ENCODE data around the gene C1orf174. TPM values are rescaled to one million over a fixed set of nuclear protein-coding genes. Genes with fewer than 3 reads are reported as not detected.

The C1orf174 gene
- total RNA-seq, 1 donor from 2014 or later: 36.8 TPM

- TF ChIP-seq, protein P1, sequence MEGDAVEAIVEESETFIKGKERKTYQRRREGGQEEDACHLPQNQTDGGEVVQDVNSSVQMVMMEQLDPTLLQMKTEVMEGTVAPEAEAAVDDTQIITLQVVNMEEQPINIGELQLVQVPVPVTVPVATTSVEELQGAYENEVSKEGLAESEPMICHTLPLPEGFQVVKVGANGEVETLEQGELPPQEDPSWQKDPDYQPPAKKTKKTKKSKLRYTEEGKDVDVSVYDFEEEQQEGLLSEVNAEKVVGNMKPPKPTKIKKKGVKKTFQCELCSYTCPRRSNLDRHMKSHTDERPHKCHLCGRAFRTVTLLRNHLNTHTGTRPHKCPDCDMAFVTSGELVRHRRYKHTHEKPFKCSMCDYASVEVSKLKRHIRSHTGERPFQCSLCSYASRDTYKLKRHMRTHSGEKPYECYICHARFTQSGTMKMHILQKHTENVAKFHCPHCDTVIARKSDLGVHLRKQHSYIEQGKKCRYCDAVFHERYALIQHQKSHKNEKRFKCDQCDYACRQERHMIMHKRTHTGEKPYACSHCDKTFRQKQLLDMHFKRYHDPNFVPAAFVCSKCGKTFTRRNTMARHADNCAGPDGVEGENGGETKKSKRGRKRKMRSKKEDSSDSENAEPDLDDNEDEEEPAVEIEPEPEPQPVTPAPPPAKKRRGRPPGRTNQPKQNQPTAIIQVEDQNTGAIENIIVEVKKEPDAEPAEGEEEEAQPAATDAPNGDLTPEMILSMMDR (conservative IDR thresholded peaks at IDR 0.05): no peak
- Mint-ChIP-seq H3K36me3 (ENCODE audit: low read depth) (peaks cover 4% of the 10 kb centered on the region), H3K27ac (ENCODE audit: unreplicated experiment) (peak overlapping the region; percentile 90), H3K9me3 (no peaks in the 10 kb centered on the region), H3K27me3 (ENCODE audit: low read depth) (no peaks in the 10 kb centered on the region), H3K4me1 (peaks cover 29% of the 10 kb centered on the region), H3K4me3 (peak overlapping the region; percentile 99)
- DNase-seq (ENCODE audit: low read depth, low spot score): no peak
These were observed 898 bp downstream of the C1orf174 start for GRCh38 chr1:3898994-3899753.

DNA sequence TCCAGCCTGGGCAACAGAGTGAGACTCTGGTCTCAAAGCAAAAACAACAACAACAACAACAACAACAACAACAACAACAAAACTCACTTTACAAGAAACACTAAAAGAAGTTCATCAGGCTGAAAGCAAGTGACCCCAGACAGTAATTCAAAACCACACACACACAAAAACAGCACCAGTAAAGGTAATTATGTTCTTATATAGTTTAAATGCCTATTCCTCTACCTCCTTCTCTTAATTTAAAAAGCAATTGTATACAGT is 1.7 kb downstream of the C1orf174 start:
- DNase-seq (ENCODE audit: low read depth, low spot score): no peak
- peaks cover 4% of the 10 kb centered on the region for H3K36me3 Mint-ChIP-seq (ENCODE audit: low read depth)
- H3K4me1 Mint-ChIP-seq: peaks cover 24% of the 10 kb centered on the region
- H3K27ac Mint-ChIP-seq (ENCODE audit: unreplicated experiment): no peak overlapping the region
- H3K27me3 Mint-ChIP-seq (ENCODE audit: low read depth): no peaks in the 10 kb centered on the region
- H3K9me3 Mint-ChIP-seq: no peaks in the 10 kb centered on the region
- H3K4me3 Mint-ChIP-seq: peak overlapping the region; percentile 99
- TF ChIP-seq, protein P1 (conservative IDR thresholded peaks at IDR 0.05): no peak

DNA sequence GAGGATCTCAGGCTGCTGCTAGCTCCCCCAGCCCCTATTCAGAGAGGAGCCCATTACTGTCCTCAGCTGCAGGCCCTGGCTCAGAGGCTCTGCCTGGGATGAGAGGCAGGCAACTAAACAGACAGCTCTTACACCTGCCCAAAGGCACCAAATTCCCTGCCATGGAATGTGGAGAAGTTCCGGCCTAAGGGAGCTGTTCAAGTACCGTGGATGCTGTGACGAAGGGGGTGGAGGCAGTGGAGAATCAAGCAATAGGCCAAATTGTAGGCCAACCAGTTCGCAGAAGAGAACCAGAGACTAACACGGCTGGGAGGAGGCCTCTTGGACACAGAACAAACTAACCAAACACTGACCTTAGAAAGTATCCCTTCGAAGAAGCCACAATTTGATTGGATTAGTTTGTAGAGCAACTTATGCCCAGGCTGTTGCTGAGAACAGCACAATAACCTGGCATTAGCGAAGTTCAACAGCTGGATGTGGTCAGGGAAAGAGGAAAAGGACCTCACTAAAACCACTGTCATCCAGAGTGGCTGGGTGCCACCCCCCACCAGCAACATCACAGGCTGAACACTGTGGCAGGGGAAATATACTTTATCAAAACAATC is 3.6 kb downstream of the C1orf174 start:
- Mint-ChIP-seq H3K27me3 (ENCODE audit: low read depth) (no peaks in the 10 kb centered on the region), H3K4me3 (peak overlapping the region; percentile 66), H3K27ac (ENCODE audit: unreplicated experiment) (no peak overlapping the region), H3K4me1 (peaks cover 24% of the 10 kb centered on the region), H3K36me3 (ENCODE audit: low read depth) (peaks cover 4% of the 10 kb centered on the region), H3K9me3 (no peaks in the 10 kb centered on the region)
- no peak for DNase-seq (ENCODE audit: low read depth, low spot score)
- TF ChIP-seq, protein P1 (conservative IDR thresholded peaks at IDR 0.05): no peak

DNA sequence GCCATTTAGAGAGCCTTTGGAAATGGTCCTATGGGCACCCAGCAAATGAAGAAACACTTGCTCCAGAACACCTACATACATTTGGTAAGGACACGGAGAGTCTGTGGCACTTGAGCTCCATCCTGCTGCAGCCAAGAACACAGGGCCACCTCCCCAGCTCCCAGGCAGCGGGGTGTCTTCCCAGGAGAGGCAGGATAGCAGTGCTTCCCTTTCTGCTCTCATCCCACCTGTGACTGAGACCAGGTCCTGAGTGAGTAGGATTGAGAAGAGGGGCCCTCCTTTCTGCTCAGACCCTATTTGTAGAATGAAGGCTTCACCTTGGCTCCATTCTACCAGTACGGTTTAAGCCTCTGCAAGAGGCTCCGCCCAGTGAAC is 4.1 kb downstream of the C1orf174 start:
- Mint-ChIP-seq H3K4me1 (peaks cover 24% of the 10 kb centered on the region), H3K27me3 (ENCODE audit: low read depth) (no peaks in the 10 kb centered on the region), H3K4me3 (peak overlapping the region; percentile 66), H3K36me3 (ENCODE audit: low read depth) (peaks cover 4% of the 10 kb centered on the region), H3K9me3 (no peaks in the 10 kb centered on the region), H3K27ac (ENCODE audit: unreplicated experiment) (peak overlapping the region; percentile 87)
- TF ChIP-seq, protein P1 (conservative IDR thresholded peaks at IDR 0.05): no peak
- no peak for DNase-seq (ENCODE audit: low read depth, low spot score)

DNA sequence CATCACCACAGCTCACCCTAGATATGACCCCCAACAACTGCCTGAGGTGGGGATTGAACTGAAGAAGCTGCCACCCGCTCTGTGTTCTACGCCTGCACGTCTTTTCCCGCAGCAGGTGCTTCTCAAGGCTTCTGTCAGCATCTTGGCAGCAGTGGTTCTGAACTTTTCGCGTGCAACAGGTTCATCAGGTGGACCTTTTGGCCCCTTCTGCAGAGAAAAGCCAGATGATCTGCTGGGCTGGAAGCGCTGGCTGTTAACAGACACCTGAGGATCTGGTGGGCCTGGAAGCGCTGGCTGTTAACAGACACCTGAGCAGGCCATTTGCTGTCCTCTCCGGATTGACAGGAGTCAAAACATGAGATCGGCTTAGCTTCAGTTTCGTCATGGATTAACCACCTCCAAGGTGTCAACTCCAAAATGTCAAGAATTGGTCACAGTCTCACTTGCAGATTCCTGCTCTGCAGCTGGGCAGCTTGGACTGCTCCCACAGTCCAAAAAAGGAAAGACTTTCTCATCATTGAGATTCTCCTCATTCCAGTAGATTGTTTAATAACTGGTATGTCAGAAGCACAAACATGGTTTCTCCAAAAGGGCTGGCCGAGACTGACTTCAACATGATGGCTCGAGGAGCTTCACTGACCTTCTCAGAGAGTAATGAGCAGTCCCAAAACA is 4.7 kb downstream of the C1orf174 start:
- Mint-ChIP-seq H3K27ac (ENCODE audit: unreplicated experiment) (peak overlapping the region; percentile 87), H3K36me3 (ENCODE audit: low read depth) (peaks cover 4% of the 10 kb centered on the region), H3K4me1 (peaks cover 21% of the 10 kb centered on the region), H3K27me3 (ENCODE audit: low read depth) (no peaks in the 10 kb centered on the region), H3K9me3 (no peaks in the 10 kb centered on the region), H3K4me3 (no peak overlapping the region)
- no peak for DNase-seq (ENCODE audit: low read depth, low spot score)
- TF ChIP-seq, protein P1 (conservative IDR thresholded peaks at IDR 0.05): no peak
